PFSK-1 (cell line): ENCODE results near the gene HTRA2.

Experiments
- FOXP2 ChIP-seq: optimal IDR thresholded peaks from 2 replicates; pipeline ENCODE3; 2011; ENCODE audit warnings: borderline replicate concordance, control low read depth, inconsistent platforms; ENCODE audit not compliant: insufficient read depth; ENCODE audit errors: extremely low read length, extremely low read depth
- POLR2AphosphoS5 ChIP-seq: IDR thresholded peaks from 2 replicates; pipeline ENCODE4 v1.6.1; 2012; ENCODE audit warnings: low read depth, mild to moderate bottlenecking, control low read depth, low read length, moderate library complexity
- REST ChIP-seq, 2 experiments: IDR thresholded peaks; 2 replicates each; pipeline versions ENCODE4 v1.6.1 to v1.8.0; 2011 to 2012; ENCODE audit warnings: low read depth in 2 of 2, low read length in 2 of 2, control low read depth in 1 of 2, inconsistent platforms in 1 of 2, mild to moderate bottlenecking in 1 of 2, moderate library complexity in 1 of 2; ENCODE audit not compliant: insufficient read depth in 1 of 2
- SIN3A ChIP-seq: IDR thresholded peaks from 2 replicates; pipeline ENCODE4 v1.6.1; 2012; ENCODE audit warnings: mild to moderate bottlenecking, low read length, moderate library complexity, borderline replicate concordance; ENCODE audit not compliant: insufficient read depth
- TAF1 ChIP-seq: IDR thresholded peaks from 2 replicates; pipeline ENCODE4 v1.6.1; 2012; ENCODE audit warnings: low read length, control low read depth, borderline replicate concordance; ENCODE audit not compliant: insufficient read depth

HTRA2 gene

GRCh38 chr2:74513605-74514367 lies 15.9 kb upstream of the HTRA2 start:
- no peak for TF ChIP-seq FOXP2
- no peak for TF ChIP-seq REST (IDR thresholded peaks at IDR 0.05; ENCODE audit: insufficient read depth in 1 of 2, low read depth in 2 of 2, low read length in 2 of 2)
- TF ChIP-seq SIN3A, result no peak
- TF ChIP-seq TAF1, result no peak
- TF ChIP-seq POLR2AphosphoS5, result no peak

GRCh38 chr2:74514368-74515270 lies 15.1 kb upstream of the HTRA2 start, which contains the start of gene TLX2:
Gene TLX2, plus strand, starts transcription at chr2:74514450. Its CDS starts 357 bp downstream, at chr2:74514807.
- TF ChIP-seq POLR2AphosphoS5 (no peak), REST (IDR thresholded peaks at IDR 0.05; ENCODE audit: insufficient read depth in 1 of 2, low read depth in 2 of 2, low read length in 2 of 2) (no peak), SIN3A (no peak), TAF1 (no peak), FOXP2 (no peak)

- TF ChIP-seq REST (IDR thresholded peaks at IDR 0.05; ENCODE audit: insufficient read depth in 1 of 2, low read depth in 2 of 2, low read length in 2 of 2) (no peak), POLR2AphosphoS5 (no peak), TAF1 (no peak), FOXP2 (no peak), SIN3A (no peak)
Measured at GRCh38 chr2:74515271-74515980, 14.3 kb upstream of the HTRA2 start.

GRCh38 chr2:74515981-74516633 lies 13.6 kb upstream of the HTRA2 start:
- TF ChIP-seq FOXP2, result no peak

- TF ChIP-seq REST (IDR thresholded peaks at IDR 0.05; ENCODE audit: insufficient read depth in 1 of 2, low read depth in 2 of 2, low read length in 2 of 2), result no peak
- TF ChIP-seq TAF1, result no peak
- no peak for TF ChIP-seq POLR2AphosphoS5
- TF ChIP-seq SIN3A, result no peak
- no peak for TF ChIP-seq FOXP2
Measured at GRCh38 chr2:74516650-74517049, 13.1 kb upstream of the HTRA2 start.
